Caco-2 (cell line): Measurements from ENCODE around the gene COL8A1. TPM values are rescaled to one million over a fixed set of nuclear protein-coding genes. Genes with fewer than 3 reads are reported as not detected.

Source experiments
- BruUV-seq: library from RNA; stranded (reverse); fragments of 400-500 nt; replicated peaks from 2 replicates; lab custom pipeline; 2021; lab: Mats Ljungman, UMichigan
- CTCF ChIA-PET: fragments of 300-600 bp; sonication (Branson Sonifier 250); formaldehyde crosslinking; loops from one replicate; lab custom pipeline; 2022; ENCODE audit warnings: antibody characterized with exemption; lab: Charles Lee
- POLR2A ChIA-PET: fragments of 300-600 bp; sonication (Branson Sonifier 250); formaldehyde crosslinking; loops from one replicate; lab custom pipeline; 2022; ENCODE audit warnings: antibody characterized with exemption; lab: Charles Lee
- DNase-seq, 2 experiments: peaks; one replicate each; pipeline versions ENCODE4 v3.0.0 to v3.0.0-alpha.2; 2020 to 2022
- H3K27me3 ChIP-seq: replicated peaks from 2 replicates; pipeline ENCODE4 v1.6.0; 2011; ENCODE audit warnings: low read length; ENCODE audit not compliant: control insufficient read depth, insufficient read depth
- H3K36me3 ChIP-seq: 2 replicates; pipeline ENCODE4 v1.5.1; 2011; ENCODE audit warnings: low read length; ENCODE audit not compliant: control insufficient read depth, insufficient read depth
- H3K4me1 ChIP-seq: fragments of 250-450 bp; sonication (Bioruptor Pico); 2 replicates; pipeline ENCODE4 v1.5.1; 2020; ENCODE audit warnings: mild to moderate bottlenecking
- H3K4me3 ChIP-seq: 2 replicates; pipeline ENCODE4 v1.5.1; 2011; ENCODE audit warnings: low read depth, mild to moderate bottlenecking, control low read depth, low read length
- H3K9me3 ChIP-seq: fragments of 250-450 bp; sonication (Bioruptor Pico); 2 replicates; pipeline ENCODE4 v1.5.1; 2020; ENCODE audit warnings: mild to moderate bottlenecking, moderate library complexity
- H3K27ac Mint-ChIP-seq: one replicate; pipeline ENCODE4 v1.8.0; 2022; ENCODE audit warnings: mixed read lengths; ENCODE audit not compliant: unreplicated experiment
- H3K27me3 Mint-ChIP-seq: one replicate; pipeline ENCODE4 v1.8.0; 2022; ENCODE audit warnings: mixed read lengths; ENCODE audit not compliant: insufficient read depth, unreplicated experiment
- H3K36me3 Mint-ChIP-seq: one replicate; pipeline ENCODE4 v1.8.0; 2022; ENCODE audit warnings: mild to moderate bottlenecking, mixed read lengths; ENCODE audit not compliant: insufficient read depth, unreplicated experiment
- H3K4me1 Mint-ChIP-seq: one replicate; pipeline ENCODE4 v1.8.0; 2022; ENCODE audit warnings: low read depth, mixed read lengths; ENCODE audit not compliant: unreplicated experiment
- H3K4me3 Mint-ChIP-seq: one replicate; pipeline ENCODE4 v1.8.0; 2022; ENCODE audit warnings: mild to moderate bottlenecking, moderate library complexity, mixed read lengths; ENCODE audit not compliant: unreplicated experiment
- H3K9me3 Mint-ChIP-seq: one replicate; pipeline ENCODE4 v1.8.0; 2022; ENCODE audit warnings: mixed read lengths; ENCODE audit not compliant: unreplicated experiment
- intact Hi-C: fragments of 100-400 bp; cut with micrococcal nuclease; formaldehyde crosslinking; loops from one replicate; pipeline ENCODE4 v1.10.0; 2022; ENCODE audit not compliant: unreplicated experiment
- total RNA-seq: library from RNA; stranded (reverse); gene quantifications from 2 replicates; pipeline ENCODE4 v1.2.3, GENCODE V29; 2022
- TF ChIP-seq, protein P1 (sequence below), 2 experiments: fragments of 200-600 bp in 1 of 2; IDR thresholded peaks; 1 replicate in 1 of 2; 2 replicates in 1 of 2; pipeline versions ENCODE4 v1.5.1 to v1.8.0; 2011 to 2022; ENCODE audit warnings: antibody characterized with exemption in 1 of 2, control low read depth in 1 of 2, inconsistent platforms in 1 of 2, low read depth in 1 of 2, low read length in 1 of 2, mild to moderate bottlenecking in 1 of 2, moderate library complexity in 1 of 2; ENCODE audit not compliant: insufficient read depth in 1 of 2, severe bottlenecking in 1 of 2, unreplicated experiment in 1 of 2

The COL8A1 gene
- total RNA-seq, 1 experiment from 2014 or later, result not detected

DNA sequence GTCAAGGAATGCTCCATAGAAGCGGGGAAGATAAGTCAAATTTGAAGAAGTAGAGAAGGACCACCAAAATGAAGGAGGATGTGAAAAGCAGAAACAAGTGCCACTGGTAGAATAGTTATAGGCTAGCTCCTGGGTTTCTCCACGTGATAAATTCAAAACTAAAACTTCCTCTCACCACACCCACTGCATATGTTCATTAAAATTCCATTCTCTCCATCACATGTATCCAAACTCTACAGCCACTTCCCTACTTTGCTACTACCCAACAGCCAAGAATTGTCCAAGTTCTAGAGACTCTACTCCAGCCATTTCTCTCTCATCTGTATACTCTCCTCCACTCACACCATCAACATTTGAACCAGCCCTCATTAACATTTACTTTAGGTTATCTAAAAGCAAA, 60.5 kb downstream of the COL8A1 start:
- intact Hi-C loops, result no loop called here
- Histone ChIP-seq H3K36me3 (no peaks in the 10 kb centered on the region), H3K4me1 (no peaks in the 10 kb centered on the region), H3K27me3 (no peaks in the 10 kb centered on the region), H3K9me3 (no peaks in the 10 kb centered on the region), H3K4me3 (no peak overlapping the region)
- BruUV-seq, result no TSS peak
- TF ChIP-seq, protein P1, sequence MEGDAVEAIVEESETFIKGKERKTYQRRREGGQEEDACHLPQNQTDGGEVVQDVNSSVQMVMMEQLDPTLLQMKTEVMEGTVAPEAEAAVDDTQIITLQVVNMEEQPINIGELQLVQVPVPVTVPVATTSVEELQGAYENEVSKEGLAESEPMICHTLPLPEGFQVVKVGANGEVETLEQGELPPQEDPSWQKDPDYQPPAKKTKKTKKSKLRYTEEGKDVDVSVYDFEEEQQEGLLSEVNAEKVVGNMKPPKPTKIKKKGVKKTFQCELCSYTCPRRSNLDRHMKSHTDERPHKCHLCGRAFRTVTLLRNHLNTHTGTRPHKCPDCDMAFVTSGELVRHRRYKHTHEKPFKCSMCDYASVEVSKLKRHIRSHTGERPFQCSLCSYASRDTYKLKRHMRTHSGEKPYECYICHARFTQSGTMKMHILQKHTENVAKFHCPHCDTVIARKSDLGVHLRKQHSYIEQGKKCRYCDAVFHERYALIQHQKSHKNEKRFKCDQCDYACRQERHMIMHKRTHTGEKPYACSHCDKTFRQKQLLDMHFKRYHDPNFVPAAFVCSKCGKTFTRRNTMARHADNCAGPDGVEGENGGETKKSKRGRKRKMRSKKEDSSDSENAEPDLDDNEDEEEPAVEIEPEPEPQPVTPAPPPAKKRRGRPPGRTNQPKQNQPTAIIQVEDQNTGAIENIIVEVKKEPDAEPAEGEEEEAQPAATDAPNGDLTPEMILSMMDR (IDR thresholded peaks at IDR 0.05; ENCODE audit: insufficient read depth in 1 of 2, low read depth in 1 of 2, low read length in 1 of 2, severe bottlenecking in 1 of 2, unreplicated experiment in 1 of 2), result no peak
- no peaks in the 10 kb centered on the region for H3K9me3 Mint-ChIP-seq
- ChIA-PET POLR2A (no interaction called here), CTCF (no interaction called here)
- no peaks in the 10 kb centered on the region for H3K4me1 Mint-ChIP-seq
- H3K27me3 Mint-ChIP-seq, result peaks cover 10% of the 10 kb centered on the region
- no peak for DNase-seq
- H3K4me3 Mint-ChIP-seq, result no peak overlapping the region
- no peaks in the 10 kb centered on the region for H3K36me3 Mint-ChIP-seq
- no peak overlapping the region for H3K27ac Mint-ChIP-seq

DNA sequence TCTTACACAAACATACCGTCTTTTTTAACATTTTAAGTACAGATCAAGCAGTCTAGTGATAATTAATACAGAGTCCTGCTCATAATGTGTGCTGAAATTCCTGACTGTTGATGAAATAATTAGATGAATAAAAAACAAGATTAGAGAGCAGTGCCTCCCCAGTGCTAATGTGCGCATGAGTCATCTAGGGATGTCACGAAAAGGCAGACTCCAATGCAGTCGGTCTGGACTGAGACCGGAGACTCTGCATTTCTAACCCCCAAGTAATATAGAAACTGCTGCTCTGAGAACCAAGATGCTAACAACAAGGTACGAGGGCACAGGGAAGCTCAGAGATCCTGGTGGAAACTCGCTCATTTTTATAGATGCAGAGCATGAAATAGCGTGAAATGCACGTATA, 61.4 kb downstream of the COL8A1 start:
- TF ChIP-seq, protein P1 (IDR thresholded peaks at IDR 0.05; ENCODE audit: insufficient read depth in 1 of 2, low read depth in 1 of 2, low read length in 1 of 2, severe bottlenecking in 1 of 2, unreplicated experiment in 1 of 2), result no peak
- Histone ChIP-seq H3K27me3 (no peaks in the 10 kb centered on the region), H3K4me1 (no peaks in the 10 kb centered on the region), H3K4me3 (no peak overlapping the region), H3K9me3 (no peaks in the 10 kb centered on the region), H3K36me3 (no peaks in the 10 kb centered on the region)
- H3K9me3 Mint-ChIP-seq, result no peaks in the 10 kb centered on the region
- ChIA-PET POLR2A (no interaction called here), CTCF (no interaction called here)
- H3K36me3 Mint-ChIP-seq, result no peaks in the 10 kb centered on the region
- H3K4me3 Mint-ChIP-seq, result no peak overlapping the region
- H3K27ac Mint-ChIP-seq, result no peak overlapping the region
- H3K4me1 Mint-ChIP-seq, result no peaks in the 10 kb centered on the region
- BruUV-seq, result no TSS peak
- no peak for DNase-seq
- intact Hi-C loops, result no loop called here
- H3K27me3 Mint-ChIP-seq, result peaks cover 13% of the 10 kb centered on the region

DNA sequence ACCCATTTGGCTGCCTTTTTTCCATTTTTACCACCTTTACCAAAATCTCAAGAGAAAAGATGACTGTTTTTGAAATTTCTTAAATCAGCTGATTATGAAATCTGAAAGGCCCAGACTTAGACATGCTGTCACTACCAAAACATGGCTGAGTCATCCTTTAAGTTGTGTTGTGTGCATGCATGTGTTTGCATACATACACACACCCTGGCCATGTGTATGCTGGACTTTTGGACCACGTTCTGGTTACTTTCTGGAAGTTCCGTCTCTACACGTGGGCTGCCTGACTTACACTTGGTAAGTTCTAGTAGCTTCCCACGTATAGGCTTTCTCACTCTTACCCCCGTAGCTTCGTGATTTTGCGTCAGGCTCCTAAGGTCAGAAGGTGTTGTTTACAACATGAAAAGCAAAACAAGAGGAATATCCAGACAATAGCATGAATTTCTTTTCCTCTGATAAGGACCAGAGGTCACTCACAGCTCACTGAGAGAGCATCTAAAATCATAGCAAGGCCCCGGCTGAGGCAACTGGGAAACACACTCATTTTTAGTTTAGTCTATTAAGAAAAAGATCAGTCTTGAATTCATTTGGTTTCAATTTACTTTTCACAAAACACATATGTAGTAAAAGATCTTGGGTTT, 62.4 kb downstream of the COL8A1 start:
- DNase-seq, result no peak
- H3K27me3 Mint-ChIP-seq, result peaks cover 10% of the 10 kb centered on the region
- H3K36me3 Mint-ChIP-seq, result no peaks in the 10 kb centered on the region
- H3K4me3 ChIP-seq, result no peak overlapping the region
- CTCF ChIA-PET, result no interaction called here
- TF ChIP-seq, protein P1 (IDR thresholded peaks at IDR 0.05; ENCODE audit: insufficient read depth in 1 of 2, low read depth in 1 of 2, low read length in 1 of 2, severe bottlenecking in 1 of 2, unreplicated experiment in 1 of 2), result no peak
- no peaks in the 10 kb centered on the region for H3K4me1 Mint-ChIP-seq
- H3K27me3 ChIP-seq, result no peaks in the 10 kb centered on the region
- H3K36me3 ChIP-seq, result no peaks in the 10 kb centered on the region
- H3K4me3 Mint-ChIP-seq, result no peak overlapping the region
- H3K9me3 ChIP-seq, result no peaks in the 10 kb centered on the region
- H3K9me3 Mint-ChIP-seq, result no peaks in the 10 kb centered on the region
- no peak overlapping the region for H3K27ac Mint-ChIP-seq
- no peaks in the 10 kb centered on the region for H3K4me1 ChIP-seq
- POLR2A ChIA-PET, result no interaction called here
- no TSS peak for BruUV-seq
- intact Hi-C loops, result no loop called here
